Stimulated activated CD8-positive, alpha-beta memory T cell treated with anti-CD3 and anti-CD28 coated beads, Interleukin-7, amount 100 ng/mL, for 1 hour (primary cell): ENCODE measurements around the gene AOPEP.

Source experiments
- DNase-seq, 2 donors: peaks; one replicate each; pipeline ENCODE4 v3.0.0-alpha.2; 2020; ENCODE audit warnings: low read depth in 2 of 2

The AOPEP gene

GRCh38 chr9:94896512-94896911, 170.0 kb downstream of the AOPEP start:
- no peak for DNase-seq

- no peak for DNase-seq
These were observed 173.1 kb downstream of the AOPEP start for GRCh38 chr9:94899464-94900221.

DNA sequence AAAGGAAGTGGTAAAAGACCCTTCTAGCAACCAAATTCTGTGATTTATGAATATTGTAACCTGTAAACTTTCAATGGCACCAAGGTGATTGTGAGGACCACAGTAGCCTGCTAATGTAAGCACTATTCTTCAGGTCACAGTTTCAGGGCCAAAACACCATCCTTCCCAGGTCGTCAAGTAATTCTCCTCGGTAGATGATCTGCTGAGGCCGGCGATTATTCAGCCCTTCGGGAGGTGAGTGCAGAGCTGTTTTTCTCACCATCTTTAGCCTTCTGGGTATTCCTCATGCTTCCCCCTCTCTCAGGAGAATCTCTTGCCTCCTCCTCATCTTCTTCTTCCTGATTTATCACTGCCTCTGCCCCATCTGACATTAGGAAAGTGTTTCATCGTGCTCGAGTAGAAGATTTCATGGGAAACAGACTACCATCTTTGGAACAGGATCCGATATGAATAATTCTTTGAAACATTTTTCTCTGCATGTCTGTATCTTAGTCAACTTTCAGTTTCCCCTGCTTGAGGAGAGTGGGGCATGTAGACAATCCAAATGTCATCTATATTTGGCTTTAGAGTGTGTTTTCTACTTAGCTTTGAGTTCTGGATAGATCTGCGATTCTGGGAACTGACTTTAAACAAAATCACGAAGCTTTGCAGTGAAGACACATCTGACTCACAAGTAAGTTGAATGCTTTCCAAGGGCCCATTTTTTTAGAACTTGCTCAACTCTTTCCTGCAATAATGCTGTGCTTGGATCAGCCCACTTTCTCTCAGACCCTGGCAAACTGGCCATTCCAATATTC, 173.9 kb downstream of the AOPEP start:
- no peak for DNase-seq

DNA sequence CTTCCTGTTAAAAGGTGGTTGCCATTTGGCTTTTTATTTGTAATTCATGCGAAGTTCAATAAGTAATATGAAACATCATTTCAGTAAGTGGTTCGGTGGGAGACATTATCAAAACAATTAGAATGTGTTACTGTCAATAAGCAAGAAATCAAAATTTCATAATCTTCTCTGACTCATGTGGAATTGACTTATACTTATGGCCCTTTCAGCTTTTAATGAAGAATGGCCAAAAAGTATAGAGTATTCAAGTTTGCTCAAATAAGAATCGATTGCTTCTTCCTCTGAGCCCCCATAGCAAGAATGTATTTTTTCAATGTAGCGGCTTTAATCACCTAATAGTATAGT, 174.5 kb downstream of the AOPEP start:
- DNase-seq, result no peak

DNA sequence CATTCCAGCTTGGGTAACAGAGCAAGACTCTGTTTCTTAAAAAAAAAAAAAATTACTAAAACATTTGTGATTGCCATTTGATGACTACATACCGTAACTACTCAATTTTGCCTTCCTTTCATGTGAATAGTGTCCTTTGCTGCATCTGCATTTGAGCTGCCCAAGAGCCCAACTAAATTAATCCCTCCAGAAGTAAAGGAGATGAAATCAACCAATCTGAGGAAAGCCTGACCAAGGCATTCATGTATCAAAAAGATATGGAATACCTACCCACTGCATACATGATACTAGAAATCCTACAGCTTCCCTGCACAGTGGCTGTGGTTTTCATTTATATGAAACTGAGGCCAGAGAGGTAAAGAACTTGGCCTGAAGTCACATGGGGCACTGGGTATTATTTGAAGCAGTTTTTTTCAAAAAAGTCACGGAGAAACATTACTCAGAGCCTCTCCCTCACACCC, 177.5 kb downstream of the AOPEP start:
- DNase-seq, result no peak

DNA sequence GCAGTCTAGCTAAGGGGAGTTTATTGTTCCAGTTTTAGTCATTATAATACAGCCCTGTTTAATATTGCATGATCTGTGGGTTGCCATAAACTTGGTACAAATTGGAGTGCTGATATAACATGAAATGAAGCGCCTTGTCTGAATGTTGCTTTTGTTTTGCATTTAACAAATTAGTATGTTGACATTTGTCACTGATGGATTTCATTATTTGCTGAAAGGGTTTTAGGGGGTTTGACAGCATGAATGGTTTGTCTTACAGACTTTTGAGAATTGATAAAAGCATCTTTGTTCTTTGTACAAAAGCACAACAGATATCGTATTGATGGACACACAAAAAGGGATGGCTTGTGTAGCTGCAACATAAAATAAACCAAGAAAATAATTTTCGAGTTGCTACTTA, 178.3 kb downstream of the AOPEP start:
- DNase-seq, result no peak

DNA sequence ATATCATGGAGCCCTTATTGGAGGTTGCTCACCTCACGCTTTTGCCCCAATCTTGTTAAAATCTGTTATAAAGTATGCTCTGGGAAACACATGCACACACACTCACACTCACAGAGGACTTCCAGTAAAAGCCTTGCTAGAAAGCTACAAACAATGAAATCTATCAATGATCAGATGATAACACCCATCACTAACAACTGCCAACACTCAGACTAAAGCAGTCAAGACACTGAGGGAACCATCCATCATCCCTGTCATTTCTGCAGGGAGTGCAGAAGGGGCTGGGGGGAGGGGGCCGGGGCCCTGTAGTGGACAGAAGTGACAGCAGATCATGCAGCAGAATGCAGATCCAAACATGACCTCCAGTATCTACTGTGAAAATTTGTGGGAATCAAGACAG, 179.1 kb downstream of the AOPEP start:
- no peak for DNase-seq

GRCh38 chr9:94906181-94906580, 179.7 kb downstream of the AOPEP start:
- no peak for DNase-seq

- no peak for DNase-seq
These were observed 180.2 kb downstream of the AOPEP start for GRCh38 chr9:94906713-94907112.

DNA sequence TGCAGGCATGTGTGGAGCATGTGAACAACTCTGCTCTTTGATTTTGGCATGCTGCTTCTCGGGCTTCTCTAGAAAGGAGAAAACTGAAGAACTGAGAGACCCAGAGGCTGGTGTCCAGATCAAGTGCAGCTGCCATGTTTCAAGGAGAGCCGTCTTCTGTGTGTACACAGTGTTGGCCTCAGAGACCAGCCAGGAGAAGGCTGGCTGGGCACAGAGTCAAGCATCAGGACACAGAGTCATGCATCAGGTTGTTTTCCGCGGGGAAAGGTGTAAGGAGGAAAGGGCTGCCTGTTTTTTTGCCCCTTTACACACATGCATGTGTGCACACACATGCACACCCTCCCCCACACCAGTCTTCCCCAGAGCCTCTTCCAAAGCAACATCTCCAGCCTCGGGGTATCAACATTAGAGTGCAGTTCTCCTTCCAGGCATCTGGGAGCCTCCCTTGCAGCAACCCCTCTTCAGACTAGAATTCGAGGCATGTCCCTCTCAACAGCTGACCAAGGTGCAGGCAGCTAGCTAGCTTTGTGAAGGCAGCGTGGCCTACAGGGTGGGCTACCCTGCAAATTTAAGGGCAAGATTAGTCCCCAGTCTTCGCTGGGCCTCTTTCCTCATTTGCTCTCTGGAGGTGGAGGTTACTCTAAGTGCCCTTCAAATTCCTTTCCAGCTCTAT, 180.9 kb downstream of the AOPEP start:
- no peak for DNase-seq

GRCh38 chr9:94908011-94908563, 181.6 kb downstream of the AOPEP start:
- no peak for DNase-seq

- no peak for DNase-seq
These were observed 182.2 kb downstream of the AOPEP start for GRCh38 chr9:94908583-94909249.

DNA sequence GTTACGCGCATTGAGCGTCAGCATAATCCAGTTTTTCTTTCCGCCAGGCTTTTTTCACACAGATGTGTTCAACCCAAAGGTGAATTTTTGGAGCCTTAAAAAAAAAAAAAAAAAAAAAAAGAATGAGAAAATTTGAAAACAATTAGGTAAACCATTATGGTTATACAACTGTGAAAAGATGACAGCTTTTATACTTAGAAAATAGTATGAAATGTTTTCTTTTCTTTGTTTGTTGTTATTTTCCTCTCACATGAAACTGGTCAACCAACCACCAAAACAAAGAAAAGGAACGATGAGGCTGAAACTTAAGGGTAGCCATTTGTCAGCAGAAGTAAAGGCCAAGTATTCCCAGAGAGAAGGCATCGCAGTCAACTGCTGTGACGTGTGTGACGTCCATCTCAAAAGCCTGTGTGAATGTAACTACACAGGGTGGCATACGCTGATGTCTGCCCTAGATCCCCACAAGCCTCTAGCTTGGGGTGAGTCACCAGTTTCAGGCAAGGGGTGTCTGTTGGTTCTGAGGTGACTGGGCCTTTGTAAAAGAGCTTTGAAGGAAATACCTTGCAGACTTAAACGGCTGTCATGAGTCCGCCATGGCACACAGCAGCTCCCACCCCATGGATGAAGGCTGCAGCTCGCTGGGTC, 182.9 kb downstream of the AOPEP start:
- no peak for DNase-seq

GRCh38 chr9:94909965-94910730, 183.6 kb downstream of the AOPEP start:
- no peak for DNase-seq

GRCh38 chr9:94911211-94911610, 184.7 kb downstream of the AOPEP start:
- DNase-seq, result no peak

DNA sequence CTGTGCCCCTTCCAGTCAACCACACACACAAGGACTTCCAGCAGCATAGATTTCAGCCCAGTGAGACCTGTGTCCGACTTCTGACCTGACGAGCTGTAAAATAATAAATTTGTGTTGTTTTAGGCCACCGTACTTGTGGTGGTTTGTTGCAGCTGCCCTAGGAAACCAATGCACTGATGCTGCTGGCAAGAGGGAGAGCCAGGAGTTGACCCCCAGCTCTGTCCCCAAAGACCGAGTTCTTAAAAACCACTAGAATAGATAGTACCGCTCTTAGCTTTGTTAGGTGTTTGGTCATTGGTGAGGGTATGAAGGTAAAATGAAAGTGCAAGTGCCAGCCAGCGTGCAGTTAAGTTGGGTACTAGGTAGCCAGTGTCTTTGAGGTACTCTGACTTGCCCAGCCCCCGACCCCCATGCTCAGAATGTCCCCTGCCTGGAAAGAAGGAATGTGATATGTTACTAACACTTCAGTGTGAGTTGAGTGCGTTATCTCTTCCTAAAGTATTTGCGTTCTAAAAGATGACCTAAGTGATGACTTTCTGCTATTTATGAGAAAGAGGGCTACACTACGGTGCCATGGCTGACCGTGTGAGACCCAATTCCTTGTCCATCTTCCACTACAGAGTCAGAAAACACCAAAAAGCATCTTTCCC, 185.6 kb downstream of the AOPEP start:
- no peak for DNase-seq

GRCh38 chr9:94912700-94913249, 186.3 kb downstream of the AOPEP start:
- DNase-seq, result no peak

DNA sequence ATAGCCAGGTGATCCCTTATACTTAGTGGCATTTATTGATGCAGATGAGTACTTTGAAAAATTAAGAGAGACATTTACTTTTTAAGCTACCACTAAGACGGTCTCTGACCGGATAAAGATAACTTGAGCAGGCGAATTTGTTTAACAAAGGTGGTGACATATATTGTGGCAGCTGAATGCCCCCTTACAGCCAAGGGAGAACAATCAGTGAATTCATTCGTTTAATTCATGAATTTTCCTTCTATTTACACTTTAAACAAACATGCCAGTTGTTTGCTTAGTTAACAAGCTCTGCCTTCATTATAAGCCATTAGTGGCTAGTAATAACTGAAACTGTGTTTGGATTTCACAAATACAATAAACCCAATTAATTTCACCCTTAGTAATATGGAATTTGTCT, 187.1 kb downstream of the AOPEP start:
- no peak for DNase-seq
